ENCODE measurements around the gene C14orf180. TPM values are rescaled to one million over a fixed set of nuclear protein-coding genes. Genes with fewer than 3 reads are reported as not detected.

The C14orf180 gene
- not detected in 2 replicates for total RNA-seq

GRCh38 chr14:104579507-104579906 lies at the start of gene C14orf180:
Gene C14orf180, plus strand, starts transcription at chr14:104579764. Its CDS starts 6,667 bp downstream, at chr14:104586431.

DNA sequence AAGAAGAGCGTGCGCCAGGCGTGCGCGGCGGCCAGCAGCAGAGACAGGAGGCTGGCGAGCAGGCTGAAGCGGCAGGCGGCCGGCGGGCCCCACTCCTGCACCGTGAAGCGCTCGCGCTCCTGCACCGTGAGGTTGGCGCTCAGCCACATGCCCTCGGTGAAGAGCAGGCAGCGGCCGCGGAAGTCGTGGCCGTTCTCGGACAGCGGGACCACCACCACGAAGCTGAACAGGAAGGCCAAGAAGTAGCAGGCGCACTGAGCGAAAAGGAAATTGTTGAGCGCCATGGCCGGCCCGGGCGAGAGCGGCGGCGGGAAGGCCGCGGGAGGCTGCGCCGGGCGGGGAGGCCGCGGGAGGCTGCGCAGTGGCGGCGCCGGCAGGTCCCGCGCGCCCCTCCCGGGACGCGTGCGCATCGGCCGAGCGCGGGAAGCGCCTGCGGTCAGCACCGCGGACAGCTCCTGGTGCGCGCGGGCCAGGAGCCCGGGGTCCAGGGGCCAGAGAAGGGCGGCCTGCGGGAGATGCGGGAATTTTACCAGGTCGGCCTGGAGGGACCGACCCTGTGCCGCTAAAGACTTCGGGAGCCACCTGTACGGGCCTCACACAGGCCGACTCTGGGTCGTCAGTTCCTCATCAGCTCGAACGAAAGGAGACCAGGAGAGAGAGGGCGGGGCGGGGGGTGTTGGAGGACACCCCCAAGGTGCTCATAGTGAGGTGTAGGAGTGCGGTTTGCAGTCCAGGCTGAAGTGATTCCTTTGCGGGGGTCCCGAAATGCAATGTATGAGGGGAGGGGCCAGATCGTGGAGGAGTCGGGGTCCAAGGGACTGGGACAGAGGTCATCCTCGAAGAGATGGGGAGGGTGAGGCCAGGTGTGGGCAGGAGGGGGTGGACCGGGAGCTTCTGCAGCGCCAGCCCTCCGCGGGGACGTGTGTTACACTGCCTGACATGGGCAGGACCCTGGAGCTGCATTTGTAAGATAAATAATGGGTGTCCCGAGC lies 25.2 kb downstream of the C14orf180 start, which contains the start of gene TMEM179:
Gene TMEM179, minus strand, starts transcription at position 315 of the 992 bp plus-strand sequence. Its CDS starts 31 bp downstream, at position 284.

Other genes starting within 250 kb of the C14orf180 start
- gene TMEM179, start 25.0 kb downstream of the C14orf180 start, total RNA-seq: not detected in 2 replicates
- 58.5 and 76.8 TPM in 2 replicates for gene INF2, start 109.9 kb downstream of the C14orf180 start, total RNA-seq
- 1.4 and 2.3 TPM in 2 replicates for gene ADSS1, start 144.5 kb downstream of the C14orf180 start, total RNA-seq
- gene SIVA1, start 173.4 kb downstream of the C14orf180 start, total RNA-seq: 85.0 and 116 TPM in 2 replicates
- 189 and 194 TPM in 2 replicates for gene AKT1, start 216.0 kb downstream of the C14orf180 start, total RNA-seq
- gene ZBTB42, start 221.3 kb downstream of the C14orf180 start, total RNA-seq: 3.1 and 4.4 TPM in 2 replicates